Kidney (tissue), 14 donors: ENCODE data around the gene CCDC3. TPM values are rescaled to one million over a fixed set of nuclear protein-coding genes. Genes with fewer than 3 reads are reported as not detected.

Experiments used
- DNase-seq, 5 donors: peaks; one replicate each; pipeline ENCODE4 v3.0.0-alpha.2; 2013 to 2020
- FAIRE-seq: peaks from 2 replicates; lab custom pipeline; 2012; peaks lifted over from hg19 to GRCh38; lab: Jason Lieb, UNC
- H3K27ac ChIP-seq, 2 donors: one replicate each; pipeline ENCODE4 v1.7.0; 2013; ENCODE audit warnings: low read depth in 2 of 2, low read length in 2 of 2, inconsistent platforms in 1 of 2
- H3K27me3 ChIP-seq: one replicate; pipeline ENCODE4 v1.7.1; 2013; ENCODE audit warnings: low read length, inconsistent platforms; ENCODE audit not compliant: control insufficient read depth, insufficient read depth
- H3K36me3 ChIP-seq, 3 donors: one replicate each; pipeline versions ENCODE4 v1.7.0 to v1.7.1; 2013; ENCODE audit warnings: low read length in 3 of 3, control low read depth in 1 of 3, inconsistent platforms in 1 of 3; ENCODE audit not compliant: insufficient read depth in 3 of 3, control insufficient read depth in 2 of 3
- H3K4me1 ChIP-seq, 3 donors: one replicate each; pipeline versions ENCODE4 v1.7.0 to v1.7.1; 2013; ENCODE audit warnings: low read length in 3 of 3, inconsistent platforms in 1 of 3, low read depth in 1 of 3; ENCODE audit not compliant: control insufficient read depth in 2 of 3, insufficient read depth in 2 of 3
- H3K4me3 ChIP-seq, 3 donors: one replicate each; pipeline versions ENCODE4 v1.7.0 to v1.8.1; 2013; ENCODE audit warnings: low read length in 3 of 3, control low read depth in 1 of 3, inconsistent platforms in 1 of 3
- H3K9ac ChIP-seq, 3 donors: one replicate each; pipeline versions ENCODE4 v1.7.0 to v1.7.1; 2013; ENCODE audit warnings: low read length in 3 of 3, control low read depth in 1 of 3, inconsistent platforms in 1 of 3
- H3K9me3 ChIP-seq, 3 donors: one replicate each; pipeline versions ENCODE4 v1.7.0 to v1.7.1; 2013; ENCODE audit warnings: low read length in 3 of 3, control low read depth in 1 of 3, inconsistent platforms in 1 of 3; ENCODE audit not compliant: control insufficient read depth in 2 of 3, insufficient read depth in 1 of 3
- CTCF ChIP-seq: IDR thresholded peaks from 3 replicates; pipeline ENCODE4 v1.5.1; 2012; ENCODE audit warnings: mild to moderate bottlenecking, moderate library complexity, borderline replicate concordance; ENCODE audit not compliant: insufficient read depth; ENCODE audit errors: extremely low read depth
- intact Hi-C: fragments of 100-400 bp; cut with DNase I; formaldehyde crosslinking; loops from one replicate; pipeline ENCODE4 v1.11.1; 2022
- polyA plus RNA-seq: library from polyadenylated mRNA; stranded (reverse); fragments of 350-450 nt; fragmentation: Illumina TruSeq; extraction: RNeasy Lipid Tissue Mini Kit (QIAGEN cat#74804); gene quantifications from one replicate; pipeline ENCODE4 v1.2.3, GENCODE V29; 2014; ENCODE audit warnings: low read depth, low replicate concordance; ENCODE audit not compliant: insufficient read depth
- total RNA-seq: library from RNA; stranded (reverse); fragmentation: NEBNext Ultra II Directional; extraction: Animal tissue kit (Norgen Biotek cat#: 25700); gene quantifications from one replicate; pipeline ENCODE4 v1.2.1, GENCODE V29; 2021
- donor health status: control.
- donor health status: control.
- donor health status: control.
- donor health status: control.
- donor health status: control.
- donor health status: DM: yes; HTN: yes; CAD: no.
- donor health status: Normal renal cell carcinoma (clear cell type).

Gene CCDC3
- total and polyA plus RNA-seq, 2 donors from 2014 or later, result 9.7 to 33.5 TPM

- H3K9me3 ChIP-seq, result peaks cover 0 to 4% (median 0%) of the 10 kb centered on the region in 3 donors
- intact Hi-C loops, result no loop called here
- FAIRE-seq (no peak), DNase-seq (no peak)
- no peaks in the 10 kb centered on the region for H3K36me3 ChIP-seq
- no peaks in the 10 kb centered on the region for H3K27me3 ChIP-seq
- no peak overlapping the region for H3K27ac ChIP-seq
- TF ChIP-seq CTCF, result no peak
- no peaks in the 10 kb centered on the region for H3K4me1 ChIP-seq
- no peak overlapping the region for H3K4me3 ChIP-seq
- no peak overlapping the region for H3K9ac ChIP-seq
These were observed 139.1 kb downstream of the CCDC3 start for GRCh38 chr10:12862459-12862858.

- Histone ChIP-seq H3K4me1 (no peaks in the 10 kb centered on the region), H3K9me3 (no peaks in the 10 kb centered on the region), H3K36me3 (no peaks in the 10 kb centered on the region), H3K4me3 (no peak overlapping the region), H3K9ac (no peak overlapping the region), H3K27me3 (no peaks in the 10 kb centered on the region), H3K27ac (no peak overlapping the region)
- no peak for TF ChIP-seq CTCF
- FAIRE-seq (no peak), DNase-seq (no peak)
- intact Hi-C loops, result no loop called here
These were observed 146.5 kb downstream of the CCDC3 start for GRCh38 chr10:12854988-12855387.

GRCh38 chr10:12852687-12853086 lies 148.8 kb downstream of the CCDC3 start:
- no peak for TF ChIP-seq CTCF
- intact Hi-C loops, result no loop called here
- Histone ChIP-seq H3K4me1 (peaks cover 0 to 3% (median 0%) of the 10 kb centered on the region in 3 donors), H3K36me3 (no peaks in the 10 kb centered on the region), H3K27ac (no peak overlapping the region), H3K27me3 (no peaks in the 10 kb centered on the region), H3K4me3 (no peak overlapping the region), H3K9ac (no peak overlapping the region), H3K9me3 (no peaks in the 10 kb centered on the region)
- DNase-seq (no peak), FAIRE-seq (no peak)
